Activated naive CD8-positive, alpha-beta T cell treated with anti-CD3 and anti-CD28 coated beads, Interleukin-2, amount 50 U/mL, for 16 hours (primary cell): Measurements from ENCODE around the gene TTC13.

ENCODE experiments used
- DNase-seq: peaks from one replicate; pipeline ENCODE4 v3.0.0-alpha.2; 2020; ENCODE audit warnings: low read depth, low spot score

The TTC13 gene

DNA sequence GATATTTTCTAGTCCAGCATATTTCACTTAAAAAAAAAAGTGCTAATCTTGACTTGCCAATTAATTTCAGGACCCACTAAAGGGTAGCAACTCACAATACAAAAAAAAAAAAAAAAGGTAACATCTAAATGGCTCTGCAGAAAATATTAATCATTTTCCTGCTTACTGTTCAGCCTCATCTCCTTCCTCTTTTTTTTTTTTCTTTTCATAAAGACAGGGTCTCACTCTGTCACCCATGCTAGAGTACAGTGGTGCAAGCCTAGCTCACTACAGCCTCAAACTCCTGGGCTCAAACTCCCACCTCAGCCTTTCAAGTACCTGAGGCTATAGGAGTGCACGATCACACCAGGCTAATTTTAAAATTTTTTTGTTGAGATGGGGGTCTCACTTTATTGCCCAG is 30.4 kb downstream of the TTC13 start:
- no peak for DNase-seq

DNA sequence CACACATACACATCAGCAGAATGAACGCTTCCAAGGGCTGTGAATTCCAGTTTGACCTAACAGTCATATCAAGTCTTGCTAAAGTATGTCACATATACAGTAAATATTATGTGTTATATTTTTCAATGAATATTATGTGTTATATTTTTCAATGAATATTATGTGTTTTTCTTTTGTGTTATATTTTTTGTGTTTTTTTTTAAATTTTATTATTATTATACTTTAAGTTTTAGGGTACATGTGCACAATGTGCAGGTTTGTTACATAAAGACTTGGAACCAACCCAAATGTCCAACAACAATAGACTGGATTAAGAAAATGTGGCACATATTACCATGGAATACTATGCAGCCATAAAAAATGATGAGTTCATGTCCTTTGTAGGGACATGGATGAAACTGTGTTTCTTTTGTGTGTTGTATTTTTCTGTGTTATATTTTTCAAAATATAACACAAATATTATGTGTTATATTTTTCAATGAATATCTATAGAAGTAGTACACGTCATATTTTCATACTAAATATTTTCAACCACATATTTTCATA is 35.5 kb downstream of the TTC13 start:
- no peak for DNase-seq

- no peak for DNase-seq
Measured at GRCh38 chr1:230940848-230941247, 37.8 kb downstream of the TTC13 start.

GRCh38 chr1:230939806-230940489 is 38.7 kb downstream of the TTC13 start:
- no peak for DNase-seq

GRCh38 chr1:230938924-230939368 is 39.7 kb downstream of the TTC13 start:
- no peak for DNase-seq

GRCh38 chr1:230937371-230937770 is 41.3 kb downstream of the TTC13 start:
- no peak for DNase-seq

DNA sequence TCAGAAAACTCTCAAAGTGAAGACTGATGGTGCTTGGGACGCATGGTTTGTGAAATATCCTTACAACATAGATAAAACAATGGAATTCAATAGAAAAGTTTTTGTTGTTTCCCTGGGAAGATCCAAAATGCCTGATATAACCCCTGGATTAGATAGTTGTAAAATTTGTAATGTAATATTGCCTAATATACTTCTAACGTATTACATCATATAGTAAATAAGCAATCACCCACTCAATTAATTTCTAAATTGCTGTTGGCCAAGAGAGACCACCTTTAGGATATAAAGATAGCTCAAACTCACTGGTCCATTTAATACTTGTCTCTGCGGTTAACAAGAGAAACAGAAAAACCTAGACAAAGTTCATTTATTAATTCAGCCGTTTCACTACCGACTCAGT is 42.2 kb downstream of the TTC13 start:
- DNase-seq = no peak

DNA sequence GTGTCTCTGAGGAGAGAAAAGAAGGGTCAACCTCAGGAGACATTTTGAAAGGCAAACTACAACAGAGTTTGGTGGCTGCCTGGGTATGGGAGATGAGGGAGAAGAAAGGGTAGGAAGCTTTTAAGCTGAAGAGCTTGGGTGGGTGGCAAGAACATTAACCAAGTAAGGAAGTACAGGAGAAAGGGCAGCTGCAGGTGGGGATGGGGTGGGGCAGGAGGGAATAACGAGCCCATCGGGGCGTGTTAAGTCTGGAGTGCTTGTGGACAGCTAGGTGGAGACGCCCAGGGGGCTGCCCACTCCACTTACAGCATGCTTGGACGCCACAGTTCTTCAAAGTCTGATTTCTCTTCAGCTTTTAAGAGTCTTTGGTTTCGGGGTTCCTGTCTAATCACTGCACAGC is 42.8 kb downstream of the TTC13 start:
- no peak for DNase-seq

DNA sequence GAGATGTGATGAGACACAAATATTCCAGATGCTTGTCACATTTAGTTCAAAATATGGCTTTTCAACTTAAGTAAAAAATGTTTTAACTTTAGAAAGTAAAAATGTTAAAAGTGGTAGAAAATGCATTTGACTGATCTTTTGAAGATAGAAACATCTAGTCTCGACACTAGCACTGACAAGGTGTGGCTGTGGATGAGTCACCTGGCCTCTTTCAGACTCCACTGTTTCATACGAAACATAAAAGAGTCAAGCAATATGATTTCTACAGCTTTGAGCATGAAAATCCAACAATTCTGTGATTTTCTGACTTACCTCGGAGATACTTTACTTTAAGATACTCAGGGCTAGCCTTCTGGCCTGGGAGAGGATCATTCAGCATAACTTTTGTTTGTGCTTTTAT is 47.7 kb downstream of the TTC13 start:
- no peak for DNase-seq

DNA sequence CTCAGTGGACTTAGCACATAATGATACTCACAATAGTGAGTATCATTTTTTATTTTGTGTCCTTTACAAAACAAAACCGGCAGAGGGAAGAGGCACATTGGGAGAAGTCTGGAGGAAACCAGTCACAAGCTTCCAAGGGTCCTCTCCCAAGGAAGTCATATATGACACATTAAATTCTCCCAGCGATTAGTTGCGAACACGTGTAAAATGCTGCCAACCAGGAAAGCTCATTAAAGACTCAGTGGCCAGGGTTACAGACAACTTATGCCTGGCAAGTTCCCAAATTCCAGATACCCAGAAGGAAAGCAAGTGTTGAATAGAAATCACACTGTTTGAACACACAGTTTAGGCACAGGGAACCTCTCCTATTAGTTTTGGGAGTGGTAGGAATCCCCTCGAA is 52.5 kb downstream of the TTC13 start:
- DNase-seq = no peak

- no peak for DNase-seq
Measured at GRCh38 chr1:230925608-230926007, 53.1 kb downstream of the TTC13 start.

GRCh38 chr1:230923176-230923575 is 55.5 kb downstream of the TTC13 start:
- no peak for DNase-seq

GRCh38 chr1:230922620-230923019 is 56.0 kb downstream of the TTC13 start:
- no peak for DNase-seq

DNA sequence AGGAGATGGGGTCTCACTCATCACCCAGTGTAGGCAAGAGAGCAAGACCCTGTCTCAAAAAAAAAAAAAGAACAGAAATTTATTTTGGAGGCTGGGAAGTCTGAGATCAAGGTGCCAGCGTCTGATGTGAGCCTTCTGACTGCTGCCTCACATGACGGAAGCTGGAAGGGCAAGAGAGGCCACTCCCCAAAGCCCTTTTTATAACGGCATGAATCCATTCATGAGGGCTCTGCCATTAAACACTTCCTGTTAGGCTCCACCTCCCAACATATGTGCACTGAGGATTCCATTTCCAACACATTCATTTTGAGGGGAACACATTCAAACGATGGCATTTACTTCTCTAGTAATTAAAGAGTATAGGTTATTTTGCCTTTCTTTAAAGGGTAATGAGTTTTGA is 59.5 kb downstream of the TTC13 start:
- DNase-seq = no peak

DNA sequence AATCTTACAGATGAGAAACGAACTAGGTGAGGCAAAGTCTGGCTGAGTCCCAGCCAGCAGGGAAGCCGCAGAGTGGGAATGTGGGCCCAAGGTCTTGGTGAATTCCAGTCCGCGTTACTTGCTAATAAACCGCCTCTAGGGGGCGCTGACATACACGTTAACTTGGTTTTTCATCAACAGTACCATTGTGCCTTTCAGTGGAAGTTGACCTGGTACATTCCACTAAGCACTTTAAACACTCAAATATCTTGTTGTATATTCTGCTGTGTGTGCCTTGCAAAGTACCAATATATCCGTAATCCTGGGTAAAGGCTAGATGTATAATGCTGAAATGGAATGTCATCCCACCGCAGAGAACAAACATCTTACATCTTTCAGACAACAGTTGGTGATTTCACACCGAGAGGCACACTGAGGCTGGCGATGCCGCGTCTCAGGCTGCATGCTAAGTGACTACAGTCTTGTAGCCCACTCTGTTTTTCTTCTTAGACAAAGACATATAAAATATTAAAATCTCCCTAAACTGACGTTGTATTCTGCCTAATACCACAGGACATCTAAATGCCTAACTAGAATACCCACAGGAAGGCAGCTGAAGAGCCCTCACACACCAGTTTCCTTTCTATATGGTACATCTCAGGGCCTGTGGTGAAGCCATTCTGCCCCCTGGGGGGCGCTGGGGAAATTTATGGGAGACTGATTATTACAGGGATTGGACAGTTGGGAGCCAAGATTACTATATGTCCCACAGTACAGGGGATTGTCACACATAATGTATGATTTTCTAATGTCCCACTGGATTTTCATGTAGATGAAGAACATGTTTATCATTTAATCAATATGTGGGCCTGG is 61.2 kb downstream of the TTC13 start:
- DNase-seq = peak; percentile 22

DNA sequence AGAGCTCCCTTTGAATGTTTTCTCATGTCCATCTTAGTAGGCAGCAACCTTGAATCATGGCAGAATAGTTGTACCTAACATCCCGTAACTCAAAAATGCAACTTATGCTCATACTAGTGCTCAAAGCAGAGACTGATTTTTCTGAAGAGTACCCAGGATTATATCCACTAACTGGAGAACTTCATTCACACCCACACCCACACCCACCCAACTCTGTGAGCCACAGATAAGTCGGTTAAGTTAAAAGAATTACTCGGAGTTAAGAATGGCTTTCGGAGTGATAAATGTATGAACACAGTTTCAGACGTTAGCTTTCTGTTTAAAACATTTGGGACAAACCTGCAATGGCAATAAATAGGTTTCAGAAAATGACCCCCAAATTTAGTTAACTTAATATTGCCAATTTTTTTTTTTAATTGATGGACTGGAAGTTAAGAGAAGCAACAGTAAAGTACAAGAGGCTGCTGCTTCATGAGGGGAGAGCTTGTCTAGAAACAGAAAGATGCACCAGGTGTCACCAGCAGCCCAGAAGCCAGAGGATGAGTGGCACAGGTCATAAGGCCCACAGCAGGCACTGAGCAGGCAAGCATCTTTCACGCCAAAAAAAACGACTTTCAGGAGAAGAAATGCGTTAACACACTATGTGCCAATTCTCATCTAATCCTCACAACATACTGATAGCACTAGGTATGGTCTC is 61.9 kb downstream of the TTC13 start:
- DNase-seq = no peak

DNA sequence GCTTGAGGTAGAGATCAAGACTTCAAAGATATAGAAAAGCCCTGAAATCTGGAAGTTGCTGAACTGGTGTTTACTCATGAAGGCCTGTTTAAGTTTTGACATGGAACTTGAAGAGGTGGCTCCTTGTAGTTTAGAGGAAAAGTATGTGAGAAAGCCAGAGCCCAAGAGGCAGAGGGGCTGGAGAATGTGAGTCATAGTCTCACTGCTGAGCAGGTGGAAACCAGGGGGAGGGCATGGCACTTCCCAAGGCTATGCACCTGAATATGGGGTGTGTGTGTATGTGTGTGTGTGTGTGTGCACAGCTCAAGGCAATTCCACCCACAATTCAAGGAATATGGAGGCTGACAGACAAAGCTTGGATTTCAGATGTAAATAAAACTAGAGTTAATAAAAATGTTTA is 63.6 kb downstream of the TTC13 start:
- DNase-seq = no peak

- no peak for DNase-seq
Measured at GRCh38 chr1:230913496-230913895, 65.2 kb downstream of the TTC13 start.

GRCh38 chr1:230910755-230911117 is 67.9 kb downstream of the TTC13 start:
- DNase-seq = no peak

DNA sequence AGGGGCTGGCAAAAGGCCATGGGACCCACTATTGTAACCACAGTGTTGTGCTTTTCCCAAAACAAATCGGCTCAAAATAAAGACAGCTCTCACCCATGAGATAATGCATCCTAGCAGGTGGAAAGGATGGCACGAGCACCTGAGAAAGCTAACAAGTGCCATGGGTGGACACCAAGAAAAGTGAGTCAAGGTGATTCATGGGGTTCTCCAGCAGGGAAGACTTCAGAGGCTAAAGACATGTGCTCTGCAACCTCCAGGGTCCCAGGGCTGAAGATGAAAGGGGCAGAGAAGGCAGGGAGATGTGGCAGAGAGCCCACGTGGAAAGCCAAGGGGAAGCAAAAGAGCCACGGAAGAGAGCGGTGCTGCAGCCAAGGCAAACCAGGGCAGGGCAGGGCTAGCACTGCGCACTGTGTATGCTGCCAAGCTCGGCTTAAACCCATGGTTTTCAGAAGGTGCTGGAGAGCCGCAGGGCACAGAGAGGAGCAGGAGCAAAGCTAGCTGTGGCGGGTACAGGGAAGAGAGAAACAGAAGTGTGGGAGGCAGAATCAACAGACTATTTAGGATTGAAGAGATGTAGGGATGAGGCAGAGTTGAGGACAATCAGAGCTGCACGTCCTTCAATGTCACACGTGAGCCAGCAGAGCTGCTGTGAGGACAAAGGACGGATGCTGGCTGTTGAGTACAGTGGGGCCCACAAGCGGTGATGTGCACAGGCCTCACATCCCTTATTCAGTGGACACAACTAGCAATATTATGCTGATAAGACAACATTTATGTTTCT is 68.5 kb downstream of the TTC13 start:
- no peak for DNase-seq

DNA sequence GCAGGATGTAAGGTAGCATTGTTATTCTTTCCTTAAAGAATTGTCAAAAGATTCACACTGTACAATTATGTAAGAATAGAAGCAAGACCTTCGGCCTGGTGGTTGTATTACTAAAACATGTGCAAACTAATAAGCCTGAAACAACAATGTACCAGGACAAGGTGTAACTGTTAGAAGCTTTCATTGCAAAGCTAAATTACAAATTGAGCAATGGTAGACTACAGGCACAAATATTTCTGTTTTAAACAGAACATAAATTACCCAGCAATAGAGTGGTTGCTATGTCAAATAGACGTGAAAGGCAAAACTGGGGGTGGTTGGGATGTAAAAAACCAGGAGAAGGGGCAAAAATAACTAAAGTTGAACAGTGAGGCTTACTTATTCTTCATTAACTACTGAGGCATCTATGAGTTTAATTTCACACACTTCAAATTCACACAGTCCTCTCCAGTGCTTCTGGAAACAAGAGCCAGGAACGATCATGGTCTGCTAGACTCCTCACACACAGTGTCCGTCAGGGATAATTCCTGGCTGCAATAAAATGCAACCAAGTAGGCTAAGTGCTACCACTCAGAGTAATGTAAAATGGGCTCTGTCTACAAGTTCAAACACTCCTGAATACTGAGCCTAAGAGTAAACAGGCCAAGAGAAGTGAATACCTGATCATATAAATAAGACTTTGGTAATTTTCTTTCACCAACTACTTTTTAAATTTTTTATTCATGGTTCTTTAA is 71.0 kb downstream of the TTC13 start:
- DNase-seq = no peak
